ENCODE results near the gene EIF1. TPM values are rescaled to one million over a fixed set of nuclear protein-coding genes. Genes with fewer than 3 reads are reported as not detected.

The EIF1 gene
- total RNA-seq, 1 experiment from 2014 or later: 481 TPM

GRCh38 chr17:41695134-41695661, 6.5 kb downstream of the EIF1 start:
- Mint-ChIP-seq H3K4me1 (peaks cover 5% of the 10 kb centered on the region), H3K4me3 (no peak overlapping the region), H3K36me3 (peaks cover 32% of the 10 kb centered on the region), H3K27me3 (ENCODE audit: low read depth) (peaks cover 17% of the 10 kb centered on the region), H3K27ac (peak overlapping the region; percentile 79; the same call in 1 of the 2 replicates), H3K9me3 (no peaks in the 10 kb centered on the region)
- ChIA-PET POLR2A (interaction anchor here (1.3 kb wide), 1 partner anchor 16 kb away, joined by 3 read pairs; no protein-coding TSS in a partner anchor), CTCF (interaction anchor here (1.1 to 3.2 kb wide), 23 partner anchors 12 to 264 kb away, joined by 3 to 75 read pairs (median 6); partner anchors contain the start of gene JUP)
- TF ChIP-seq MXD4 (CRISPR knock-in tag; IDR thresholded peaks at IDR 0.05; ENCODE audit: borderline replicate concordance) (no peak), ZNF121 (CRISPR knock-in tag; IDR thresholded peaks at IDR 0.05) (peak; percentile 75; the same call in 1 of the 2 replicates), AR (CRISPR knock-in tag; IDR thresholded peaks at IDR 0.05) (0 out of 2 replicates have a peak, but pooled peaks have one; percentile 23), ZSCAN18 (CRISPR knock-in tag; IDR thresholded peaks at IDR 0.05) (no peak)
- ATAC-seq (no peak), DNase-seq (ENCODE audit: low spot score) (no peak)

- DNase-seq (ENCODE audit: low spot score): peak; percentile 64
- Mint-ChIP-seq H3K27me3 (ENCODE audit: low read depth) (peaks cover 25% of the 10 kb centered on the region), H3K4me1 (peaks cover 3% of the 10 kb centered on the region; the same call in 1 of the 2 replicates), H3K4me3 (no peak overlapping the region), H3K36me3 (peaks cover 22% of the 10 kb centered on the region), H3K27ac (no peak overlapping the region), H3K9me3 (no peaks in the 10 kb centered on the region)
- POLR2A ChIA-PET: no interaction called here
- TF ChIP-seq PRRX2 (CRISPR knock-in tag; IDR thresholded peaks at IDR 0.05) (no peak), CTCF (IDR thresholded peaks at IDR 0.05) (peak; percentile 76)
- CTCF ChIA-PET: interaction anchor here (0.6 to 3.2 kb wide), 44 partner anchors 11 to 332 kb away, joined by 3 to 75 read pairs (median 5); partner anchors contain the start of genes JUP, KLHL11 and KRT19
- peak; percentile 12; the same call in 1 of the 2 replicates for ATAC-seq
These were observed 7.5 kb downstream of the EIF1 start for GRCh38 chr17:41695954-41696757.

GRCh38 chr17:41697122-41697962, 8.7 kb downstream of the EIF1 start:
- H3K36me3 Mint-ChIP-seq: peaks cover 11% of the 10 kb centered on the region
- H3K27me3 Mint-ChIP-seq (ENCODE audit: low read depth): peaks cover 37% of the 10 kb centered on the region
- no peaks in the 10 kb centered on the region for H3K9me3 Mint-ChIP-seq
- ChIA-PET POLR2A (no interaction called here), CTCF (no interaction called here)
- H3K27ac Mint-ChIP-seq: no peak overlapping the region
- no peak overlapping the region for H3K4me3 Mint-ChIP-seq
- ATAC-seq: no peak
- no peak for DNase-seq (ENCODE audit: low spot score)
- no peaks in the 10 kb centered on the region for H3K4me1 Mint-ChIP-seq
- TF ChIP-seq SMAD3 (CRISPR knock-in tag; IDR thresholded peaks at IDR 0.05; ENCODE audit: borderline replicate concordance) (no peak), ZNF512 (CRISPR knock-in tag; IDR thresholded peaks at IDR 0.05; ENCODE audit: borderline replicate concordance) (no peak), ARID4B (CRISPR knock-in tag; IDR thresholded peaks at IDR 0.05; ENCODE audit: borderline replicate concordance) (no peak), MLX (CRISPR knock-in tag; IDR thresholded peaks at IDR 0.05) (no peak), ZNF425 (CRISPR knock-in tag; conservative IDR thresholded peaks at IDR 0.05) (no peak)

All from WTC11 (cell line).